ENCODE data around the gene GDPD4.
"Not testable (repeated sequence)": the region's sequence is repeated elsewhere in the genome, so short reads cannot be mapped to it uniquely, and the experiment has no call there.

The GDPD4 gene

DNA sequence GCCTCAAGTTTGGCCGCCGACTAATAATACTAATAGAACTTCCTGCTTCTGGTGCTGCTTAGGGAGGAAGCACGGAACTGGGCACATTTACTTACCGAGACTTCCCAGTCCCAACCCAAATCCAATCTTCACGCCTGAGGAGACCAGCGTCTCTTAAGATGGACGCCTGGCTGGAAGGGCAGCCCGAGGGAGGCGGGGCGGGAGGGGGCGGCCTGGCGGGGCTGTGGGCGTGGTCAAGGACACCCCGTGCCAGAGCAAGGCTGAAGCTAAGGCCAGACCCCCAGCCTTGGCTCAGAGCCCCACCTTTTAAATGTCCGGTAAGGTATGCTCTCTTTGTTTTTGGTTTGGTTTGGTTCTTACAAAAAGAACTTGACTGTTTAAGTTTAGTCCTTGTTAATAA, at the start of gene GDPD4:
GDPD4 (minus strand) TSS at position 177 of the 400 bp plus-strand sequence. CDS start 16,549 bp downstream, outside the sequence.
- no peak for DNase-seq

DNA sequence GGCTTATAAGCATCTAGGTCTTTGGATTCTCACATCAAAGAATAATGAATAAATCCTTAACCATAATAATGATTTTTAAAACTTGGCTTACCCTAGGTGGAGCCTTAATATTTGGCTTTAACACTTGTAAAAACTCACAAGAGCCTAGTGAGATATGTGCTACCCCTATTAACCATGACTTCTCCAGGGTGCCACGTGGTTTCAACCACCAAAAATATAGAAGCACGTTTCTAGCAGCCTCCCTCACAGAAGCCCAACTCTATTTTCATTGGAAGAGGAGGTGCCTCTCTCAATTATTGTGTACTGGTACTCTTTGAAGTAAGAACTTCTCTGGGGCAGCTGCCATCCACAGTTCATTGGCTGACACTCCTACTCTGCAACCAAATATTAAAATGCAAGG, 46.5 kb upstream of the GDPD4 start:
- DNase-seq, result no peak

DNA sequence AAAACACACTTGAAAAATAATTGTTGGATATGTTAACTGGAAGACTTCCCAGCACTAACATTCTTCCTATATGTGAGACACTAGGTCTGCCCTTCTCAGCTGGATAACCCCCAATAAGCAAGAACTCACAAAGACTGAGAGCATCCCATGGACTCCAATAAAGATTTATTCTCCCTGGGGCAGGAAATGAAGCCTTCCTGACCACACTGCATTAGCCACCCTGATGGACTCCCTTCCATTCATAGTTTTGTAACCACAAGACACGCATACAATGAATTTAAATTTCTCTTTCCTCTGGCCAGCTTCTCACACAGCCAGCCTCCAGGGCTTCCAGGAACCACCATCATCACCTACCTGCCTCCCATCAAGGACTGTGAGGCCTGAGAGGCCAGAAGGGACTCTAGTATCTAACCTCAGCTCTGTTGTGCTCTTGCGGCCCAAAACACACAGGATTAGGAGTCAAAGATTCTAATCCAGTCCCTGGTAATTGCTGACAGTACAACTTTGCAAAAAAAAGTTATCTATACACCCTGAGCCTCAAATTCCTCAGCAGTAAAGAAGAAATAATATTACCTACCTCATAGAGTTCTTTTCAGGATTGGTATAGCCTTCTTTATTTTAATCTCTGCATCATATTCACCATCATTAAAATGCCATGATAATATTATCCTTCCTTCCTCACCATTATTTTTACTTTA, 45.6 kb upstream of the GDPD4 start:
- DNase-seq, result no peak

DNA sequence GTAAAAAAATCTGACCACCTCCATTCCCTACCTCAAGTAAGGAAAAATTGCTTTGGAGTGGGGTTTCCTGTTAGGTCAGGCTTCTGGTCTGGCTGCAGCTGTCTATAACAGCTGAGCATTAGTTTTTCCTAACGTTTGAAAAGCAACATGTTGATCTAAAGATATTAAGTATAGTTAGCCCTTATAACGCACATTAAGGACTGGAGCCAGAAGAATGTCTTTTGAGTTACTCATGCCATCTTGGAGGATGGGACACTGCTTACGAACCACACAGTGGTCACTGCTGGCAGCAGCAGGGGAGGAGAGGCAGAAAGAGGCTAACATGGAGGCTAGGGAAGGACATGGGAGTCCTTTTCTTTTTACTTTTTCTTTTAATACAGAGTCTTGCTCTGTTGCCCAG, 44.1 kb upstream of the GDPD4 start:
- DNase-seq, result no peak

DNA sequence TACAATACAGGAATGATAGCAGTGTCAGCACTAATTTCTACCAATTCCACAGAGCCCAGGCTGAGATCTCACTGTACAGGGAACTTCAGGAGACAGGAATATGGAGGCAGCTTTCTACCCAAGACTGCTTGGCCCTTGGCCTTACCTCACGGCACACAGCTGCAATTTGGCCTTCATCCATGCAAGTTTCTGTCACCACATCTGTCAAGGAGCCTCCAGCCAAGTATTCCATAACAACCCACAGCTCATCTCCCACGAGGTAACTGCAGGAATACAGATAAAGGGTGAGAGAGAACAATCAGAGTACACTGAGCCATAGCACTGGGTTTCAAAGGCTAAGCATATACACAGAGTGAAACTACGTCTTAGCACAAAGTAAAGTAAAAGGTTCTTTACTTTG, 39.0 kb upstream of the GDPD4 start:
- no peak for DNase-seq

GRCh38 chr11:77332259-77332658, 30.8 kb upstream of the GDPD4 start:
- DNase-seq, result no peak

GRCh38 chr11:77325159-77325558, 23.7 kb upstream of the GDPD4 start:
- DNase-seq, result no peak

DNA sequence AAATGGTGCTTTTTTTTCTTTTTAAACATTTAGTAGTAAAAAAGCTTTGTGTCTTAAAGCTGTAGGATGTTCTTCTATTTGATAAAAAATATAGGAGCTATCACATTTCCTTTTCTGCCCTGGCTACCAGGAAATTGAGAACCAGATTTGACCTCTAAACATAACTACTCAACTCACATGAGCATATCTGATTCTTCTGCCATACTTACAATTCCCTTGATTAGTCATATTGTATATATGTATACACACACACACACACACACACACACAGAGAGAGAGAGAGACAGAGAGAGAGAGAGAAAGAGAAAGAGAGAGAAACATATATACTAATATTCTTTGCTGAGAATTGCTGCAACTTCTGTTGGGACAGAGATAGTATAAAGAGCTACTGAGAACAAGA, 23.0 kb upstream of the GDPD4 start:
- DNase-seq, result no peak

DNA sequence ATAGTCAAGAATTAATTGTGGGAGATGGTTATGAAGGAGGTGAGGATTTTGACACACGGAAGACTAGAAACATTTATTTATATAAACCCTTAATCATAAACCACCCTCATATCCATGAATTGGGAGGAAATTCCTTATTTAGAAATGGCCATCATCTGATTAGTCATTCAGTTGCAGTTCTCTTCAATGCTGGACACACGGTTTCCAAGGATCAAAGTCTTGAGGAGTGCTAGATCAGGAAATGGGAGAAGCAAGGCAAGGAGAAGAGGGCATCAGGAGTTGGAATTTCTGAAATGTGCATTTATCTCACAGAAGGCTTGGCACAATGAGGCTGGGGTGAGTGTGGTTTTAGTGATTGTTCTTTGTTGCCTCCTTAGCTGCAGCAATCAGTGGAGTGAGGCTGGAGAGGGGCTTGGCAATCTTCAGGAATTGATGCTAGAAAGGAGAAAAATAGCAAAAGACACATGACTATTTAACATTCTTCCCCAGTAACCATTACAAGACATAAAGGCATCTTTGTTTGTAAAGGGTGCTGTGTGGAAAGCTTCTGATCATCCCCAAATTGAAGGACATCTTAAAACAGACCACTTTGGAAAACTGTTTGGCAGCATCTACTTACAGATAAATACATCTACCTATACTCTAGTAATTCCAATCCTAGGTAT, 21.6 kb upstream of the GDPD4 start:
- peak in 5 of 56 donors; percentile 4 to 17 (median 7) for DNase-seq

DNA sequence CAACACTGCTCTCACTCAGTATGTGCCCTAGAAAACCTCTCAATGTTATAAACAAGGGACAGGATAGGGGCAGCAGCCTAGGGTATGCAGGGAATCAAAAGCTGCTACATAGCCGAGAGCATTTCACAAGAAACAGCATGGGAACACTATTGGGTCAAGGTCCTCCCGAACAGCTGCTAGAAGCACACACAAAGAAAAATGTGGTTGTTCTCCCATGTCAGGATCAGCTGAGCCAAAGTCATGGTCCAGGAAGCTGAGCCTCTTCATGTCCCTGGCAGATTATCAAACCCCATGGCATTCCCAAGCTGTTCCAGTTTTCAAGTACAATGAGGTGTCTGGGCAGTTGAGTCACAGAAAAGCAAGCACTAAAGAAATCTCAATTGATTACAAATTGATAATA, 21.0 kb upstream of the GDPD4 start:
- peak in 19 of 56 donors; percentile 4 to 60 (median 12) for DNase-seq

- no peak for DNase-seq
Measured at GRCh38 chr11:77320351-77320750, 18.9 kb upstream of the GDPD4 start.

GRCh38 chr11:77318600-77318999, 17.1 kb upstream of the GDPD4 start:
- DNase-seq, result no peak

DNA sequence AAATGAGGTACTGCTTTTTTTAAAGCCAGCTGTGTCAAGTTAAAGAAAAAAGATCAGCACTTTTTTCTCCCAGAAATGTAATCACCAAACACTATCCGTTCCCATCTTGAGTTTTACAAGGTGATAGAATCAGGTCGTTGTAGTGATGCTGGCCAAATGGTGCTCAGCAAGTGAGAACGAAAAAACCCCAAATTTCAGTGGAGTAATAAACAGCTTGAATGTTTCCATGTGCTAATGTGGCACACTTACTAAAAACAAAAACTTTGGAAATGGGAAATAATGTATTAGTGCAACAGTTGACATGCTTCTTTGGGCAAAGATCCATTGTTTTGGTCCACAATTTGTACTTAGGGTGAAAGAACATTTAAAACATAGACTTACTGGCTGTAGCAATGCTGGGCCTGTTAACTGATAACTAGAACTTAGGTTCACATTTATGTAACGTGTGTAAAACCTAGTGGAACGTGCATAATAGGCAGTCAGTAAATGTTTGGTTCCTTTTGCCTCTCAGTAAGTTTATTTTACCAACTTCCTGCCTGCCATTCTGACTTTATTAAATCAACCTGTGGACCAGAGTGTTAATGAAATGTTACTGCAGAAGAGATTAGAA, 15.4 kb upstream of the GDPD4 start:
- DNase-seq, result no peak

- no peak for DNase-seq
Measured at GRCh38 chr11:77312107-77312506, 10.6 kb upstream of the GDPD4 start.

DNA sequence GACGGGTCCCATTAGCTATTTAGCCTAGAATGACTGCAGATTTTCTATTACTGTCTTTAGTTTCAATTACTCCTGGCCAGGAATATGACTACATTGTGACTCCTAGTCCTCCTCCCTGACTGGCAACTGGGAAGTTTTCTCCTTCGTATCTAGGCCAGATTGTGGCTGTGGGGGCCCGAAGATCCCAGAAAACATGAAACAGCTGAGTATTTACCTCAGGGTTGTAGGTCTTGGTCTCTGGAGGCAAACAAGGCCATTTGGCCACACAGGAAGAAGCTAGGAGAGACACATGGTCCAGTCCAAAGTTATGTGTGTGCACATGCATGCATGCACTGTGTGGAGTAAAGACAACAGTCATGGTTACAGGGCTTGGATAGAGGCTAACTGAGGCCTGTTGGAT, 10.2 kb upstream of the GDPD4 start:
- no peak for DNase-seq

- DNase-seq, result no peak
Measured at GRCh38 chr11:77310721-77311120, 9.2 kb upstream of the GDPD4 start.

- DNase-seq, result no peak
Measured at GRCh38 chr11:77309401-77310085, 8.1 kb upstream of the GDPD4 start.

DNA sequence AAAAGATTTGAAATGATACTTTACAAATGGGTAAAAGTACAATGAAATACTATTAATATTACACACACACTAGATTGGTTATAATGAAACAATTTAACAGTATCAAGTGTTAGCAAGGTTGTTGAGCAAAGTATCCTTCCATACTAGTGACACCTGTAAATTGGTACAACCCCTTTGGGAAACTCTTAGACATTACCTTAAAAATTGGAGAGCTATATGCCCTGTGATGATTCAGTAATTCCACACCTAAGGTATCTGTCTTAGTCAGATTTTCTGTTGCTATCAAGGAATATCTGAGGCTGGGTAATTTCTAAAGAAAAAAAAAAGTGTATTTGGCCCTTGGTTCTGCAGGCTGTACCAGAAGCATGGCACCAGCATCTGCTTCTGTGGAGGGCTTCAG, 7.4 kb upstream of the GDPD4 start:
- no peak for DNase-seq

DNA sequence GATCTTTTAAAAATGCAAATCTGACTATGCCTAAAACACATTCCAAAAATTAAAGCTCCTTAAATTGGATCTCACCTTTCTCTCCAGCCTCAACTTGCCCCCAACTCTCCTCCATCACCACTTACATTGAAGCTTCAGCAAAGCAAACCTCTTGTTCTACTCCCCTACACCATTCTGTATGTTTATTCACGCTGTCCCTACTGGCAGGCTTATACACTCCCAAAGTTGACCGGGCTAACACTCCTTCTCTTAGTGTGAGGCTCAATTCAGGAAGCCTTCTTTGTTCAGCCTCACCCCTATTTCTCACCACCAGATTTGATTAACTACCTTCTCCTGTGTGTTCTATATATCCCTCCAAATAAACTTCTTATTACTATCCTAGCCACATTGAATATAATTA, 1.8 kb upstream of the GDPD4 start:
- DNase-seq, result no peak

- no peak for DNase-seq
Measured at GRCh38 chr11:77302752-77303151, 1.3 kb upstream of the GDPD4 start.

- DNase-seq, result no peak
Measured at GRCh38 chr11:77300695-77301094, 791 bp downstream of the GDPD4 start.

GRCh38 chr11:77300028-77300427, 1.5 kb downstream of the GDPD4 start:
- not testable (repeated sequence) for DNase-seq
